ENCODE results near the gene WRAP73. TPM values are rescaled to one million over a fixed set of nuclear protein-coding genes. Genes with fewer than 3 reads are reported as not detected.
"Not testable (repeated sequence)": the region's sequence is repeated elsewhere in the genome, so short reads cannot be mapped to it uniquely, and the experiment has no call there.

The WRAP73 gene
- total RNA-seq, 3 donors from 2014 or later (not counting 1 experiment from before 2014, with no cell fraction given) = 27.8 to 35.4 (median 30.1) TPM

- H3K27me3 Mint-ChIP-seq (ENCODE audit: low read depth in 2 of 2); H3K36me3 ChIP-seq (ENCODE audit: control insufficient read depth, insufficient read depth, low read length); ATAC-seq; H3K36me3 Mint-ChIP-seq; H3K27ac ChIP-seq (ENCODE audit: low read length); intact Hi-C loops (cut with micrococcal nuclease); H3K4me3 ChIP-seq (ENCODE audit: low read length); H3K9me3 Mint-ChIP-seq; H3K9me3 ChIP-seq (ENCODE audit: control insufficient read depth, insufficient read depth, low read length); H3K27me3 ChIP-seq (ENCODE audit: control insufficient read depth, insufficient read depth, low read length): not testable (repeated sequence)
- 77% methylated on average over 5 of the region's 15 CpGs for WGBS (ENCODE audit: insufficient coverage)
- peak overlapping the region; percentile 56 for H3K4me3 Mint-ChIP-seq
- DNase-seq = peak in 1 of 2 donors; percentile 40
- H3K4me1 ChIP-seq (ENCODE audit: control insufficient read depth, insufficient read depth, low read length) = peaks cover 38% of the 10 kb centered on the region
- TF ChIP-seq, protein P1, sequence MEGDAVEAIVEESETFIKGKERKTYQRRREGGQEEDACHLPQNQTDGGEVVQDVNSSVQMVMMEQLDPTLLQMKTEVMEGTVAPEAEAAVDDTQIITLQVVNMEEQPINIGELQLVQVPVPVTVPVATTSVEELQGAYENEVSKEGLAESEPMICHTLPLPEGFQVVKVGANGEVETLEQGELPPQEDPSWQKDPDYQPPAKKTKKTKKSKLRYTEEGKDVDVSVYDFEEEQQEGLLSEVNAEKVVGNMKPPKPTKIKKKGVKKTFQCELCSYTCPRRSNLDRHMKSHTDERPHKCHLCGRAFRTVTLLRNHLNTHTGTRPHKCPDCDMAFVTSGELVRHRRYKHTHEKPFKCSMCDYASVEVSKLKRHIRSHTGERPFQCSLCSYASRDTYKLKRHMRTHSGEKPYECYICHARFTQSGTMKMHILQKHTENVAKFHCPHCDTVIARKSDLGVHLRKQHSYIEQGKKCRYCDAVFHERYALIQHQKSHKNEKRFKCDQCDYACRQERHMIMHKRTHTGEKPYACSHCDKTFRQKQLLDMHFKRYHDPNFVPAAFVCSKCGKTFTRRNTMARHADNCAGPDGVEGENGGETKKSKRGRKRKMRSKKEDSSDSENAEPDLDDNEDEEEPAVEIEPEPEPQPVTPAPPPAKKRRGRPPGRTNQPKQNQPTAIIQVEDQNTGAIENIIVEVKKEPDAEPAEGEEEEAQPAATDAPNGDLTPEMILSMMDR (IDR thresholded peaks at IDR 0.05) = peak; percentile 63
- H3K27ac Mint-ChIP-seq = peak overlapping the region in 1 of 2 donors; percentile 19
- H3K4me1 Mint-ChIP-seq = peaks cover 50 to 51% of the 10 kb centered on the region in 2 donors
These were observed 28.7 kb downstream of the WRAP73 start for GRCh38 chr1:3621151-3621671.

DNA sequence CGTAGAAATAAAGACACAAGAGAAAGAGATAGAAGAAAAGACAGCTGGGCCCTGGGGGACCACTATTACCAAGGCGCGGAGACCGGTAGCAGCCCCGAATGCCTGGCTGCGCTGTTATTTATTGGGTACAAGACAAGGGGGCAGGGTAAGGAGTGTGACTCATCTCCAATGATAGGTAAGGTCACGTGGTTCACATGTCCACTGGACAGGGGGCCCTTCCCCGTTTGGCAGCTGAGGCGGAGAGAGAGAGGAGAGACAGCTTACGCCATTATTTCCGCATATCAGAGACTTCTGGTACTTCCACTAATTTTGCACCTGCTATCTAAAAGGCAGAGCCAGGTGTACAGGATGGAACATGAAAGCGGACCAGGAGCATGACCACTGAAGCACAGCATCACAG is 29.2 kb downstream of the WRAP73 start:
- Histone ChIP-seq H3K9me3 (ENCODE audit: control insufficient read depth, insufficient read depth, low read length) (no peaks in the 10 kb centered on the region), H3K36me3 (ENCODE audit: control insufficient read depth, insufficient read depth, low read length) (no peaks in the 10 kb centered on the region), H3K27me3 (ENCODE audit: control insufficient read depth, insufficient read depth, low read length) (no peaks in the 10 kb centered on the region), H3K4me1 (ENCODE audit: control insufficient read depth, insufficient read depth, low read length) (peaks cover 37% of the 10 kb centered on the region), H3K27ac (ENCODE audit: low read length) (no peak overlapping the region), H3K4me3 (ENCODE audit: low read length) (no peak overlapping the region)
- DNase-seq (no peak), ATAC-seq (no peak)
- intact Hi-C loops (cut with micrococcal nuclease) = no loop called here
- Mint-ChIP-seq H3K4me3 (peak overlapping the region; percentile 25), H3K4me1 (peaks cover 45 to 46% of the 10 kb centered on the region in 2 donors), H3K9me3 (no peaks in the 10 kb centered on the region), H3K27me3 (ENCODE audit: low read depth in 2 of 2) (no peaks in the 10 kb centered on the region), H3K27ac (peak overlapping the region; percentile 19 to 41), H3K36me3 (no peaks in the 10 kb centered on the region)
- TF ChIP-seq, protein P1 (IDR thresholded peaks at IDR 0.05) = no peak
- 92% methylated on average over 12 of the region's 12 CpGs for WGBS (ENCODE audit: insufficient coverage)

DNA sequence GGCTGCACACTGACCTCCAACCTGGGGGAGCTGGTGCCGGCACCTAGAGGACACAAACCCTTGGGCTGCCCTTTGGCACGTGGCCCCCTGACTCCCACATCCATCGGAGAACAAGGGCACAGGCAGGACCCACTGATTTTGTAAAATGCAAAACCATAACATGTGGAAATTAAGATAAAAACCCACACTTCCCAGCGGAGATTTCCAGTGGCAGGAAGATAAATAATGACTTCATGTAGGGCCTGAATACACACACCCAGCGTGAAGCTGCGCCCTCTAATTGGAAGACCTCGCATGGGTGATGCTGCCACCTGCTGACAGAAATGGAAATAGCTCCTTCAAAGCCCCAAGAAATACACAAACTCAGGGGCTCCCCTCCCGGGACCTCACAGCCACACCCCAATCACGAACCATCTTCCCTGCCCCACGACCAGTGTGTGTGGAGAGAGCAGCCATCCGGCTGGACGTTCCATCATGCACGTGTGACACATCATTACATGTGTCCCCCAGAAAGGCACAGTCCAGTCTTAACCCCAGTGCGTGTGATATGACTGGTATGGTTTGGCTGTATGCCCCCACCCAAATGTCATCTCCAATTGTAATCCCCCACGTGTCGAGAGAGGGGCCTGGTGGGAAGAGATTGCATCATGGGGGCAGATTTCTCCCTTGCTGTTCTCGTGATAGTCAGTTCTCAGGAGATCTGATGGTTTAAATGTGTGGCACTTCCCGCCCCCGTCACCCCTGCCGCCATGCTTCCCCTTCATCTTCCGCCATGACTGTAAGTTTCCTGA is 30.8 kb downstream of the WRAP73 start:
- TF ChIP-seq, protein P1 (IDR thresholded peaks at IDR 0.05) = peak; percentile 83
- Histone ChIP-seq H3K36me3 (ENCODE audit: control insufficient read depth, insufficient read depth, low read length) (no peaks in the 10 kb centered on the region), H3K4me1 (ENCODE audit: control insufficient read depth, insufficient read depth, low read length) (peaks cover 30% of the 10 kb centered on the region), H3K27ac (ENCODE audit: low read length) (no peak overlapping the region), H3K27me3 (ENCODE audit: control insufficient read depth, insufficient read depth, low read length) (no peaks in the 10 kb centered on the region), H3K4me3 (ENCODE audit: low read length) (no peak overlapping the region), H3K9me3 (ENCODE audit: control insufficient read depth, insufficient read depth, low read length) (no peaks in the 10 kb centered on the region)
- no peak overlapping the region for H3K27ac Mint-ChIP-seq
- H3K9me3 Mint-ChIP-seq = no peaks in the 10 kb centered on the region
- no peak overlapping the region for H3K4me3 Mint-ChIP-seq
- peaks cover 35 to 38% of the 10 kb centered on the region in 2 donors for H3K4me1 Mint-ChIP-seq
- WGBS (ENCODE audit: insufficient coverage) = 18% methylated on average over 15 of the region's 21 CpGs
- intact Hi-C loops (cut with micrococcal nuclease) = loop anchor here (1.0 kb wide), 3 partner anchors 31 to 128 kb away; no protein-coding TSS in a partner anchor
- no peaks in the 10 kb centered on the region for H3K36me3 Mint-ChIP-seq
- peaks cover 0 to 5% of the 10 kb centered on the region in 2 donors for H3K27me3 Mint-ChIP-seq (ENCODE audit: low read depth in 2 of 2)
- peak; percentile 83 to 97 (median 92) for ATAC-seq
- DNase-seq = peak; percentile 67 to 91
